GM18526 (cell line): ENCODE measurements around the gene COL23A1.

Experiments
- POLR2A ChIP-seq: IDR thresholded peaks from 3 replicates; pipeline ENCODE4 v1.6.1; 2011; ENCODE audit not compliant: insufficient read length; ENCODE audit errors: extremely low read depth

Gene COL23A1

DNA sequence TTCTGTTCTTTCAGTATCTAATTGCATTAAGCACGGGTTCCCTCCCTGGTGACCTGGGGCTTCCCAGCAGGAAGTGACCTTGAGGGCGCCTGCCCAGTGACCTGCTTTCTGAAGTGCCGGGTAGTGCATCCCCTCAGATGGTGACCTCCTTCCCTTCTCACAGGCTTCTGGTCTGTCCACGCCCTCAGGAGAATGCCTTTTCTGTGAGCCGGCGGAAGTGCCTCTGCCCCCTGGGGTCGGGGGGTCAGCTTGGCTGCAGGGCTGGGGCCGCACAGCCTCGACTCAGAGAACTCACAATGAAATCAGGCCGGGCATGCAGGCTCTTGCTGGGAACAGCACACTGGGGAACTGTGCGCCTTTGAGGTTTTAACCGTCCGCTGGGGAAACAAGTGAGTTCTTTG lies 233.1 kb downstream of the COL23A1 start:
- no peak for TF ChIP-seq POLR2A

DNA sequence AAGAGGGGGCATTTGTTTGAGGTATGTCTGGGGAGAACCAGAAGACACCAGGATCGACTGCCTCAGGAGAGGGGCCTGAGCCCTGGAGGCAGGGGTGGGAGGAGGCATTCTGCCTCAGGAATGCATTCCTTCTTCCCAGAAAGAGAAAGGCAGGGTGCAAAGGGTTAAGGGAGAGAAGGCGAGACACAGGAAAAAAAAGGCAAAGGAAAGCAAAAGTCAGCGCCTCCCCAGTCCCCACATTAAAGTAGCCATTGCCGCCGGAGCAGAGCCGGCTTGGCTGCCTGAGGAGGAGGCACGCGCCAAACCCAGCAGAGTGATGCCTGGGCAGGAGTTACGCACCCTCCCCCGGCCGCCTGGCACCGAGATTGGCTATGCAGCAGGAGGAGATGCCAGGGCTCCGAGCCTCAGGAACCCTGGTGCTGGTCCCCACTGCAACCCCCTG lies 233.7 kb downstream of the COL23A1 start:
- TF ChIP-seq POLR2A, result no peak

DNA sequence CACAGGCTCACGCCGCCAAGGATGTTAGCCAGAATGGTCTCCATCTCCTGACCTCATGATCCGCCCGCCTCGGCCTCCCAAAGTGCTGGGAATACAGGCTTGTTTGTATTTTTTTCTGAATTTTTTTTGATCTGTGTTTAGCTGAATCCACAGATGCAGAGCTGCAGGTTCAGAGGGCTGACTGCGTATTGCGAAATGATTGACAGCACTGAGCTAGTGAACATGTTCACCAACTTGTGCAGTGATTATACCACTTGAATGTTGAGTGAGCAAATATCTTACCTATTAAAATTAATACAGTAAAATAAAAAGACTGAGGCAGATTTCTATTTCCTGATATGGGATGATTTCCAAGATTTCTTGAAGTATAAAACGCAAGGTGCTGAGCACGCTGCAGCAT lies 234.5 kb downstream of the COL23A1 start:
- TF ChIP-seq POLR2A, result no peak

DNA sequence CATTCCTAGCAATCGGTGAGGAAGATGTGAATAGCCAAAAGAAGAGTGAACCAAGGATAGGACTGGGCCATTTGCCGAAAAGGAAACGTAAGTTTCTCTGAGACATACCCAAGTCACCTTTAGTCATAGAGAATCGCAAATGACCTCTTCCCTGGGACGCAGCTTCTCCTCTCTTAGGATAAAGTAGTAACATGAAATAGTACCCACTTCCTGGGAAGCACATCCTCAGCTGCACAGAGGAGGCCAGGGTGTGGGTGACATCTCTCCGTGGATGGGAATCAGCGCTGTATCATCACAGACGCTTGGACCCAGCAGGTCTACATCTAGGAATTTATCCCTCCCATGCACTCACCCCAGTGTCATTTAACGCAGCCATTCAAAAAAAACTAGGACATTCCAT lies 236.7 kb downstream of the COL23A1 start:
- no peak for TF ChIP-seq POLR2A

DNA sequence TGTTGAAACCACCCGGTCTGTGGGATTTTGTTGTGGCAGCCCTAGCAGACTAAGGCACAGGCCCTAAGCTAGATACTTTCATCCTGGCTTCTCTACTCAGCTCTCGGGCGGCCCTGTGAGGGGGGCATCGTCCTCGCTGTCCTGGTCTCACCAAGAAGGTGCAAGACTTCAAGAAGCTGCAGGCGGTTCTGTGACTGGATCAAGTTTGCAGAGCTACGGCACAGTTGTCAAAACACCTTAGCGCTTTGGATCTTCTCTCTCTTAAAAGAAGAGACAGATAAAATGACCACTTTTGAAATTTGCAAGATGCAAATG lies 238.2 kb downstream of the COL23A1 start:
- no peak for TF ChIP-seq POLR2A

DNA sequence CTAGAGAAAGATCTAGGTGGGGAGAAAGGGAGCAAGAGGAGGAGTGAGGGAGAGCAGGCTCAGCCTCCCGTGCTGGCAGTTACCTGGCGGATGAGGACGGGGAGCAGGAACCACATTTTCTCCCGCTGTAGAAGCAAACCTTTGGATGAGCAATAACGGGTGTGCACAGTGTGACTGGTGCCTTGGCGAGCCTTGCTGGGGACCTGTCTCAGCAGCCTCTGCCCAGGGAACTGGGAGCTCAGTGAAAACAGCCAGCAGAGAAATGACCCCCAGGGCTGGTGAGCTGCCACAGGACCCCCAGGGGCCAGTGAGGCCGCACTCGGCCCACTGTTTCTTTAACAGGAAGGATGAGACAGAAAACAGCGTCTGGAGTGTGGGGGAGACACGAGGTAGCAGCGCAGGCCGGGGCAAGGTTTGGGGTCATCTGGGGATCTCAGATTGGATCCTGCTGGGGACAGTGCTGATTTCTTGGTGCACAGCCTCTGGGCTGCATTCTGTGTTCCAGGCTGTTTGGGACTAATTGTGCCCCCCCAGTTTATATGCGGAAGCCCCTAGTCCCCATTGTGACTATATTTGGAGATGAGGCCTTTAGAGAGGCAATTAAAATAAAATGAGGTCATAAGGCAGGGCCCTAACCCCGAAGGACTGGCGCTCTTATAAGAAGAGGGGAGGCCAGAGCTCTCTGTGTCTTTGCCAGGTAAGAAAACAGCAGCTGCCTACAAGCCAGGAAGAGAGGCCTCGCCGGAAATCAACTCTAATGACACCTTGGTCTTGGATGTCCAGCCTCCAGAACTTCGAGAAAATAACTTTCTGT lies 238.8 kb downstream of the COL23A1 start:
- TF ChIP-seq POLR2A, result no peak

DNA sequence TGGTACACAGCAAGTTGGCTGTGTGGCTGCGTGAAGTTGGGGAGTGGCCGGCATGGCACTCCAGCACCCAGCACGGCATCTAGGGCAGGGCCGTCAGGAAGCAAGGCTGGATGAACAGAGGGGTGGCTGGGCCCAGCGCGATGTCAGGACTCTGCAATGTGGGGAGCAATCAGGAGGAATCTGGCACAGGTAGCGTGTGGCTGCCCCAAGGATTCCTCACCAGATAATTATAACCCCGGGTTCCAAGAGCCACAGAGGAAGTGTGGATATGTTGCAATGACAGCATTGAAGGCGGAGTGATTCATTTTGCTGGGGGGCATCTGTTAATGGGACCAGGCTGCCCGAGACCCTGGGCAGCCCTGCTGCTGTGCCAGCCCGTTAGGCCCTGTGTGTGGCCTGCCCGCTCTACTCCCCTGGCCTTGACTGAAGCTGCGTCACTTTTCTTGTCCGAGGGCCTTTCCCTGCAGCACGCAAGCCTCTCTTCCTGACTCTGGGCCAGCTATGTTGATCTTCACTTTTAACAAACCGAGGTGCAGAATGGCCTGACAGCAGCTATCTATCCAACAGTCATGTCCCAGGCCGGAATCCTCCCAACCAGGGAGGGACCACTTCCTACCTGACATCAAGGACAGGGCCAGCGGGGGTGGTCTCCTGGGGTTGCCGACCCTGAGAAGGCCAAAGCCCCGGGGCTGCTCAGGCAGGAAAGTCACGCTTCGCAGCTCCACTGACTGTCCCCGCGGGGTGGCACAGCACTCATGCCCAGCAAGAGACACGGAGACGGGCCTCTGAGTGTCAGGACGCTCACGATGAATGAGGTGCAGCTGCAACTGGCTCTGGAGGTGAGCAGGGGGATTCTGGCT lies 239.6 kb downstream of the COL23A1 start:
- no peak for TF ChIP-seq POLR2A

DNA sequence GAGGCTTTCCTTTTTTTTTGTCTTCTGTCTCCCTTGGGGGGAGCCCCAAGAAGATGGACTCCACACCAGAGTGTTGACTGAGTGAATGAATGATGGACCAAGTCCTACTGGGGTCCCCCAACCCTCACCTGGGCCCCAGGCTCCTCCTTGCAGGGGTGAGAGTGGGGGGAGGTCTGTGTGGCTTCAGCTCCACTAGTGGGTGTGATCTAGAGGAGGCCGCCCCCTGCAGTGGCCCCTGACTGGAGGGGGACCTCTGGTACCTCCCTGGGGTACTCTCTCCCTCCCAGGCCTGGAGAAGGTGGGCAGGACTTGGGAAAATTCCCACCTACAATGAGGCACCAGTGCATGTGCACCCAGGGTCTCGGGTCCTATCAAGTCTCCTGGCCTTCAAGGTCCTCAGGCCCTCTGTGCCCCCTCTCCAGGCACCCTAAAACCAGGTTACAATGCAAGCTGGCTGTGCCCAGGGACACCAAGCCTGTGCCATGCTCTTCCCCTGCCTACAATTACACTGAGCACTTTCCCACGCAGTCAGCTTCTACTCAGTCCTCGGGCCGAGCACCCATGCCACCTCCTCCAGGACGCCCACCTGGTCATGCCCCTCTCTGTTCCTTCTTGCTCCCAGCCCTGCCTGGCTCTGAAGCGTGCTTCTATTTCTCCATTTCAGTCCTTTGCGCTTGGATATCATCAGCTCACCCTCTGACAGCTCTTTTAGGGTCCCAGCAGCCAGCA lies 240.4 kb downstream of the COL23A1 start:
- TF ChIP-seq POLR2A, result no peak

DNA sequence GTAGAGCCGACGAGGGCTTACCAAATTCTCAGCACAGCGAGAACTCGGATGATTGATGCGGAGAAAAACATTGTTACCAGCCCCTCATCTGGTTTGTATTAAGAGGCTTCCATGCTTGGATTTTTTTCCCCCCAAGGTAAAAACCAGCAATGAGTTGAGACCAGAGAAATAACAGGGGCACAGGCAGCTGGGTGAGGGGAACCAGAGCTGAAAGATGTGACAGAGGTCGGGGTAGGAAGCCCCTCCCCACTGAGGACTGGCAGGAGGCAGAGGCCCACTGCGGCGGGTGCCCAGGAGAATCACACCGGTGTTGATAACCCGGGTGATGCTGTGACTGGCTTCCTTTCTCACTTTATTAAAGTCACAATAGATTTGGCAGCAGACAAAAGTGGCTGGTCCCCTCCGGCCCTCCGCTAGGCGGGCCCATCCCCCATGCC lies 241.1 kb downstream of the COL23A1 start:
- no peak for TF ChIP-seq POLR2A

DNA sequence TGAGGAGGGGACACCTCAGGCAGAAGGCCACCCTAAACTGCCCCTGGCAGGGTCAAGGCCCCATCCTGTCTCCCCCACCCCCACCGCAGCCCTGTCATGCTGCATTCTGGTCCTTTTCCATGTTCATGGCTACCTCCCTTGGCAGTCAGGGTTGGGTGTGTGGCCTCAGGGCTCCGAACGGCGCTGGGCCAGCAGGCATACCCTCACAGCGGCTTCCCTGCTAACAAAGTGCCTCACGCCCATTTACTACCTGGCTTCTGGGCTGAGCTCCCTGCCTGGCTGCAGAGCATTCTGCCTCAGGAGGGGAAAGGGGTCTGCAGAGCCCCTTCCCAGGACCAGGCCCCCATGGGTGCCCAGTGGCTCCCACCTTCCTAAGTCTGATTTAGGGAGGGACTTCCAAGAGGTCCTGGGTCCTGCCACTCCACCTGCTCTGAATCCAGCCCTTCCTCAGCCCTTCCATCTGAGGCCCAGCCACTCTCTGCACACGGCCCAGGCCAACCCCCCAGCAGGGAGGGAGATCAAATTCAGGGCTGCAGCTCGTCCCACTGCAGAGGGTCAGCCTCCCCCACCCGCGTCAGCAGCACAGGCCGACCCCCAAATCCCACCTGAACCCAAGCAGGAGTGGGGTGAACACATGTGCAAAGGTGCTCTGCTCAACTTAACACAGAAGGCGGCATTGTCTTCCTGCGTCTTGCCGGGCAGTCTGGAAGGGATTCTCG lies 241.7 kb downstream of the COL23A1 start:
- no peak for TF ChIP-seq POLR2A

DNA sequence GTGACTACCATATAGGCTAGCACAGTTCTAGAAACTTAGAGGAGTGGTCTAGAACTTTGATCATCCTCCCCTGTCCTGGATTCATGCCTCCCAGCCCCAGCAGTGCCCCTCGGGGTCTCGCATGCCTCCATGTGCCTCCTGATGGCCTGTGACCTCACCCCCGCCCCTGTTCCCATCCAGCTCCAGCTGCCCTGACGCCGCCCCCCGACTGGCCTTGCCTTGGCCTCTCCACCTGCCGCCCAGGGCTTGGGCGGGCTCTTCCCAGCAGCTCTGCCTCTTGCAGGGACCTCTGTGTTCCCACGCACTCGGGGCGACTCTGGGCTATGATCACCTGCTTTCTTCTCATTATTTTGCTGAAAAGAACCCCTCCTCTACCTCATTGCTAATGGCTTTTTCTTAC lies 242.2 kb downstream of the COL23A1 start:
- TF ChIP-seq POLR2A, result no peak

DNA sequence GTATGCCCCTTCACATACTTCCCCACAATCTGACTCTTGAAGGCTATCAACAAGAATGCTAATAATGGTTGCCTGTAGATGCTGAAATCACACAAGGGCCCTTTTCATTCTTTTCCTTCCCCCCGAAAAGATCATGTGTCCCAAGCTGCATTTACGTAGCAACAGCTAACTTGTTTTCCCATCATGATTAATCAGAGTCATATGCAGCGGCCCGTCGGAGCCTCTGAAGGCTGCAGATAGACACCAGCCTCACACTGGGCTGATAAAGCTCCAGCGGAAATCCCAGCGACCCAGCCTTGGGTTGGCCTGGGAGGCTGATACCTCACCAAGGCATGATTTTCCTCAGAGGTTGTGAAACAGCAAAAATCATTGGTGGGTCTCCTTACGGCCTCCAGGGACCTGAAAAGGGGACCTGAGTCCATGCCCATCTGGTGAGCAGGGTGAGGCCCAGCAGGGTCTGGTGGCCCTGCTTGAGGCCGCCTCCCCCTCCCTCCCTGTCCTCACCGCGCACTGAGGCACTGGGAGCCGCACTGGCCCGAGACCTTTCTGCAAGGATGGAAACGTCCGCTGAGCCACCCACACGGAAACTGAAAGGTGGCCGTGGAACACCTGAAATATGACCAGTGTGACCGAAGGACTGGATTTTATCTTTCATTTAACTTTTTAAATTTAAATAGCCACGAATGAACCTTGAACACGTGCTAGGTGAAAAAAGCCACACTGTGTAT lies 243.4 kb downstream of the COL23A1 start:
- TF ChIP-seq POLR2A, result no peak

DNA sequence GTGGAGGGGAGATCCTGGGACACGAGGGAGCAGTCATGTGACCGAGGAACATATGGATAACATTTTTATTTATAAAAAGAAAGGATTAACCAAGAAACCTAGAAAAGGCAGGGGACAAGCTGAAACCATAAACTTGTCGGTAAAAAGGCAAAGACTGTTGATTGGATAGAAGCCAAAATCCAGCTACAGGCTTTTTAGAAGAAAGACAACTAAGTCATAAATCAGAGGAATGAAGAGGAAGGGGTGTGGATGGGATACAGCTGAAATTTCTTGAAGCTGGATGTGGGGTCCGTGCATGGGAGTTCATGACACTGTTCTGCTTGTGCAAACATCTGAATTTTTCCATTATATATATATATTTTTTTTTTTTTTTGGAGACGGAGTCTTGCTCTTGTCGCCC lies 246.9 kb downstream of the COL23A1 start:
- TF ChIP-seq POLR2A, result no peak

DNA sequence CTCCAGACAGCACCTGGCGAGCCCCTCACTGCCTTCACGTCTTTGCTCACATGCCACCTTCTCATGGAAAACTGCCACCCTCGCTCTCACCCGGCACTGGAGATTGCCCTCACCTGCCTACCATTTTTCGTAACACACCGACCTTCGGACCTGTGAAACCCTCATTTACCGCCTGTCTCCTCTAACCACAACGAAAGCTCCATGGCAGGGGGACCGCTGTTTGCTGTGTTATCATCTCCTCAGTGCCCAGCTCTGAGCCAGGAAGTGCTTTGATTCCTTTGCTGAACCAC lies 248.4 kb downstream of the COL23A1 start:
- no peak for TF ChIP-seq POLR2A
